NB4 (cell line): ENCODE results near the gene SPATS1.
"Not testable (repeated sequence)": the region's sequence is repeated elsewhere in the genome, so short reads cannot be mapped to it uniquely, and the experiment has no call there.

Source experiments
- CTCF ChIP-seq: IDR thresholded peaks from one replicate; pipeline ENCODE4 v1.5.1; 2012; ENCODE audit warnings: low read depth, low read length
- POLR2A ChIP-seq: IDR thresholded peaks from 2 replicates; pipeline ENCODE4 v1.6.1; 2011; ENCODE audit warnings: mild to moderate bottlenecking; ENCODE audit not compliant: insufficient read length; ENCODE audit errors: extremely low read depth

- TF ChIP-seq CTCF, POLR2A: not testable (repeated sequence)
Measured at GRCh38 chr6:44314657-44315056, 27.8 kb upstream of the SPATS1 start.
